HCT116 (cell line): Measurements from ENCODE around the gene OR5D16. TPM values are rescaled to one million over a fixed set of nuclear protein-coding genes. Genes with fewer than 3 reads are reported as not detected.

Experiments used
- ATAC-seq: fragments of 200-7000 bp; cut with Tn5 transposase; 2 replicates; pipeline ENCODE4 v1.9.1; 2020; ENCODE audit warnings: mild to moderate bottlenecking, moderate library complexity
- BruUV-seq: library from RNA; stranded (reverse); fragments of 400-500 nt; replicated peaks from 2 replicates; lab custom pipeline; 2021; lab: Mats Ljungman, UMichigan
- CTCF ChIA-PET: fragments of 300-600 bp; sonication (Branson Sonifier 250); formaldehyde crosslinking; loops from one replicate; lab custom pipeline; 2021; ENCODE audit warnings: antibody characterized with exemption; lab: Charles Lee
- POLR2A ChIA-PET: fragments of 300-600, 350-600 bp; sonication (Branson Sonifier 250); formaldehyde crosslinking; loops from one replicate; lab custom pipeline; 2021; ENCODE audit warnings: antibody characterized with exemption; lab: Charles Lee
- RAD21 ChIA-PET, 2 experiments: fragments of 300-600 bp; sonication (Branson Sonifier 250); formaldehyde crosslinking; loops; one replicate each; lab custom pipeline; 2023; ENCODE audit warnings: low total read pairs in 2 of 2; ENCODE audit not compliant: uncharacterized antibody in 2 of 2, unreplicated experiment in 2 of 2, low non-redundant PET in 1 of 2; lab: Charles Lee
- DNase-seq: peaks from one replicate; pipeline ENCODE4 v3.0.0-alpha.2; 2010; ENCODE audit warnings: low read depth, low spot score
- H2AFZ ChIP-seq: fragments of 200-600 bp; shearing (Covaris generic), sonication (generic); 2 replicates; pipeline ENCODE4 v1.6.1; 2017; ENCODE audit warnings: low read depth, mixed run types, mixed read lengths, antibody characterized with exemption, low read length; ENCODE audit not compliant: poor library complexity, severe bottlenecking
- H3K27ac ChIP-seq: 2 replicates; pipeline ENCODE4 v1.5.1; 2012; ENCODE audit warnings: low read depth, low read length
- H3K27me3 ChIP-seq: fragments of 200-600 bp; sonication (generic); 2 replicates; pipeline ENCODE4 v1.6.1; 2016; ENCODE audit warnings: mixed run types, low read length, mixed read lengths; ENCODE audit not compliant: insufficient read depth
- H3K36me3 ChIP-seq, 2 experiments: fragments of 200-500 bp in 1 of 2; fragments of 200-600 bp in 1 of 2; sonication (Bioruptor generic) in 1 of 2; sonication (generic) in 1 of 2; 2 replicates each; pipeline versions ENCODE4 v1.5.1 to v1.6.1; 2014 to 2016; ENCODE audit warnings: low read length in 2 of 2, inconsistent platforms in 1 of 2, mixed read lengths in 1 of 2, mixed run types in 1 of 2; ENCODE audit not compliant: insufficient read depth in 2 of 2, control insufficient read depth in 1 of 2
- H3K4me1 ChIP-seq, 2 experiments: fragments of 200-600 bp in 1 of 2; sonication (generic) in 1 of 2; 2 replicates each; pipeline versions ENCODE4 v1.5.1 to v1.6.1; 2012 to 2017; ENCODE audit warnings: low read length in 2 of 2, inconsistent platforms in 1 of 2, mild to moderate bottlenecking in 1 of 2, mixed read lengths in 1 of 2, mixed run types in 1 of 2, moderate library complexity in 1 of 2; ENCODE audit not compliant: insufficient read depth in 2 of 2, control insufficient read depth in 1 of 2
- H3K4me2 ChIP-seq: fragments of 200-600 bp; sonication (generic); 2 replicates; pipeline ENCODE4 v1.6.1; 2017; ENCODE audit warnings: mixed run types, low read length, mixed read lengths
- H3K4me3 ChIP-seq, 2 experiments: fragments of 200-600 bp in 1 of 2; sonication (generic) in 1 of 2; replicated peaks in 1 of 2; 2 replicates each; pipeline ENCODE4 v1.5.1; 2011 to 2016; ENCODE audit warnings: low read length in 2 of 2, control low read depth in 1 of 2, low read depth in 1 of 2, mild to moderate bottlenecking in 1 of 2, mixed read lengths in 1 of 2, mixed run types in 1 of 2
- H3K79me2 ChIP-seq: fragments of 200-600 bp; sonication (generic); 2 replicates; pipeline ENCODE4 v1.6.1; 2017; ENCODE audit warnings: mild to moderate bottlenecking, mixed run types, low read length, moderate library complexity, mixed read lengths; ENCODE audit not compliant: insufficient read depth
- H3K9ac ChIP-seq: fragments of 200-600 bp; sonication (generic); 2 replicates; pipeline ENCODE4 v1.6.1; 2016; ENCODE audit warnings: low read length, mixed read lengths
- H3K9me2 ChIP-seq: fragments of 200-600 bp; sonication (generic), shearing (Covaris generic); 2 replicates; pipeline ENCODE4 v1.6.1; 2017; ENCODE audit warnings: mixed run types, mild to moderate bottlenecking, moderate library complexity; ENCODE audit not compliant: insufficient read depth
- H3K9me3 ChIP-seq, 2 experiments: fragments of 200-500 bp in 1 of 2; fragments of 200-600 bp in 1 of 2; sonication (Bioruptor generic) in 1 of 2; sonication (generic) in 1 of 2; 2 replicates each; pipeline ENCODE4 v1.6.1; 2014 to 2017; ENCODE audit warnings: low read length in 2 of 2, mixed read lengths in 2 of 2, inconsistent platforms in 1 of 2, low read depth in 1 of 2, mild to moderate bottlenecking in 1 of 2, mixed run types in 1 of 2, moderate library complexity in 1 of 2; ENCODE audit not compliant: control insufficient read depth in 1 of 2, insufficient read depth in 1 of 2
- H4K20me1 ChIP-seq: fragments of 200-600 bp; sonication (generic), shearing (Covaris generic); 2 replicates; pipeline ENCODE4 v1.6.1; 2017; ENCODE audit warnings: mixed run types, mild to moderate bottlenecking, moderate library complexity; ENCODE audit not compliant: insufficient read depth
- ATF3 ChIP-seq: IDR thresholded peaks from 2 replicates; pipeline ENCODE4 v1.6.1; 2012
- CTCF ChIP-seq, 3 experiments: fragments of 200-600 bp in 1 of 3; sonication (generic) in 1 of 3; IDR thresholded peaks in 2 of 3; conservative IDR thresholded peaks in 1 of 3; 2 replicates each; pipeline ENCODE4 v1.5.1; 2012 to 2017; ENCODE audit warnings: low read depth in 2 of 3, low read length in 2 of 3, antibody characterized with exemption in 1 of 3, borderline replicate concordance in 1 of 3, control low read depth in 1 of 3, mild to moderate bottlenecking in 1 of 3, mixed read lengths in 1 of 3, mixed run types in 1 of 3, moderate library complexity in 1 of 3; ENCODE audit not compliant: insufficient read depth in 1 of 3
- EGR1 ChIP-seq: IDR thresholded peaks from 2 replicates; pipeline ENCODE4 v1.6.1; 2012; ENCODE audit warnings: low read depth
- EZH2 ChIP-seq: fragments of 200-600 bp; sonication (generic); IDR thresholded peaks from 2 replicates; pipeline ENCODE4 v1.6.1; 2017; ENCODE audit warnings: antibody characterized with exemption, mixed run types
- MAX ChIP-seq: IDR thresholded peaks from 2 replicates; pipeline ENCODE4 v1.6.1; 2012
- POLR2A ChIP-seq: IDR thresholded peaks from 2 replicates; pipeline ENCODE4 v1.7.0; 2011; ENCODE audit warnings: borderline replicate concordance; ENCODE audit not compliant: insufficient read depth, insufficient read length; ENCODE audit errors: extremely low read depth
- SIN3A ChIP-seq: IDR thresholded peaks from 2 replicates; pipeline ENCODE4 v1.6.1; 2012; ENCODE audit warnings: low read depth
- YY1 ChIP-seq: IDR thresholded peaks from 2 replicates; pipeline ENCODE4 v1.6.1; 2011; ENCODE audit warnings: low read length, low read depth, moderate library complexity, mild to moderate bottlenecking; ENCODE audit not compliant: insufficient replicate concordance; ENCODE audit errors: extremely low read depth
- ZBTB33 ChIP-seq: IDR thresholded peaks from 2 replicates; pipeline ENCODE4 v1.6.1; 2011; ENCODE audit warnings: mild to moderate bottlenecking, low read length, moderate library complexity; ENCODE audit not compliant: insufficient replicate concordance; ENCODE audit errors: extremely low read depth
- ZNF274 ChIP-seq: fragments of 200-500 bp; sonication (Bioruptor generic); IDR thresholded peaks from 2 replicates; pipeline ENCODE4 v1.6.1; 2014; ENCODE audit warnings: mild to moderate bottlenecking, low read depth, low read length, inconsistent platforms
- intact Hi-C: fragments of 100-400 bp; cut with micrococcal nuclease; formaldehyde crosslinking; loops from 2 replicates; pipeline ENCODE4 v1.10.0; 2022
- total RNA-seq: library from RNA; stranded (reverse); gene quantifications from one replicate; pipeline ENCODE4 v1.2.1, GENCODE V29; 2021; ENCODE audit not compliant: unreplicated experiment

Gene OR5D16
- total RNA-seq, 1 experiment from 2014 or later = not detected

- Histone ChIP-seq H3K27ac (no peak overlapping the region), H4K20me1 (no peaks in the 10 kb centered on the region), H3K27me3 (no peaks in the 10 kb centered on the region), H3K4me1 (no peaks in the 10 kb centered on the region), H3K9ac (no peak overlapping the region), H3K9me2 (no peaks in the 10 kb centered on the region), H2AFZ (no peak overlapping the region), H3K4me3 (no peak overlapping the region), H3K36me3 (no peaks in the 10 kb centered on the region), H3K4me2 (no peak overlapping the region), H3K79me2 (no peaks in the 10 kb centered on the region), H3K9me3 (peaks cover 8 to 9% of the 10 kb centered on the region in 2 experiments; a peak in 2 of 4 replicates)
- no TSS peak for BruUV-seq
- no peak for TF ChIP-seq ATF3
- no peak for TF ChIP-seq ZBTB33
- no peak for TF ChIP-seq EZH2
- no peak for TF ChIP-seq ZNF274
- no peak for TF ChIP-seq SIN3A
- TF ChIP-seq YY1 = no peak
- TF ChIP-seq CTCF (IDR thresholded peaks at IDR 0.05 in 2 of 3, conservative IDR thresholded peaks at IDR 0.05 in 1 of 3; ENCODE audit: borderline replicate concordance in 1 of 3, insufficient read depth in 1 of 3, low read depth in 2 of 3, low read length in 2 of 3) = no peak
- no peak for TF ChIP-seq POLR2A
- no peak for TF ChIP-seq EGR1
- no peak for TF ChIP-seq MAX
- intact Hi-C loops = no loop called here
- ChIA-PET RAD21 (no interaction called here), CTCF (no interaction called here), POLR2A (no interaction called here)
- ATAC-seq (no peak), DNase-seq (no peak)
These were observed 45.2 kb upstream of the OR5D16 start for GRCh38 chr11:55793321-55793720.
